ENCODE measurements around the gene AGBL4.

AGBL4 gene

DNA sequence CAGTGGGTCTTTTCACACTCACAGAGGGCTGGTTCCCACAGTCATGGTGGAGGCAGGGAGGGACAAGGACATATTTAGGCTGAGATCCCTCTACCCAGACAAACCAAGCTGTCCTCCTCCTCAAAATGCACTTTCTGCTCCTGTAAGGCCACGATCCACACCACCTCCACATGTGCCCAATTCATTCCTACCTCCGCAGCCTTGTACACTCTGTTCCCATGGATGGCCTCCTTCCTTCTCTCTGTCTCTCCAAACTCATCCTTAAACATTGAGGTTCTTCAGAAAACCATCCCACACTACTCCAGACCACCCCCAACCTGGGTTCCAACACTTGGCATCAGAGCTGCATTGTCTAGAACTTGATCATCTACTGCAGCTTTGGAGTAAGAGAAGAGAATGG is 842.7 kb downstream of the AGBL4 start:
- no peak overlapping the region for H3K9ac ChIP-seq (ENCODE audit: low read length in 5 of 5)
- H3K27me3 ChIP-seq (ENCODE audit: control insufficient read depth in 5 of 5, insufficient read depth in 4 of 5, low read length in 5 of 5): no peaks in the 10 kb centered on the region
- H3K36me3 ChIP-seq (ENCODE audit: control insufficient read depth in 5 of 5, insufficient read depth in 5 of 5, low read length in 5 of 5): no peaks in the 10 kb centered on the region
- H3K27ac ChIP-seq (ENCODE audit: low read depth, low read length): no peak overlapping the region
- no peak overlapping the region for H3K4me3 ChIP-seq (ENCODE audit: low read depth in 1 of 5, low read length in 5 of 5)
- no peaks in the 10 kb centered on the region for H3K9me3 ChIP-seq (ENCODE audit: control insufficient read depth in 5 of 5, low read length in 5 of 5)
- H3K4me1 ChIP-seq (ENCODE audit: control insufficient read depth in 5 of 5, insufficient read depth in 5 of 5, low read length in 5 of 5): peaks cover 0 to 13% (median 0%) of the 10 kb centered on the region in 5 donors

DNA sequence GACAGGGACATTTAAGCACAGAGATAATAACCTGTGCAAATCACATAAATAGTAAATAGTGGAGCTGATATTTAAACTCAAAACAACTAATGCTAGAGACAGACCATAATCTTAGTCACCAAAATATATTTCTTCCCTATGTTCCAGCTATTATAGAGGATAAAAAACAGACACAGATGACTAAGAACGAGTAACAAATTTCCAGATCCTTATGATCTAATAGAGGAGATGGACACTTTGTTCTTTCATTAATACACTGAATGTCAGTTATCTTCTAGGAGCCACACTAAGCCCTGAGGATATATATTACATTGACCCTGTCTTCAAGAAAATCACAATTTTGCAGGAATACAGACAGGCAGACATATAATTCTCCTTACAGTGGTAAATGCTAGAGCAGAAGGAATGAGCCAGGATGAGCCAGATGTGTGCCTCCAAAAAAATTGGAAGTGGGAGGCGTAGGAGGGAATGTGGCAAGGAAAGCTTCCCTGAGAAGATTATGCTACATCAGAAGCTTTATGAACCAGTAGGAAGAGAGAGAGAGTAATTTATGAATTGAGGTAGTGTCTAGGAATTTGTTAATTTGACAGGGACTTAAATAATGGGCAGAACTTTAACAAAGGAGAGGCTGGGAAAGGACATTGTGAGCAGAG is 851.7 kb downstream of the AGBL4 start:
- no peaks in the 10 kb centered on the region for H3K27me3 ChIP-seq (ENCODE audit: control insufficient read depth in 5 of 5, insufficient read depth in 4 of 5, low read length in 5 of 5)
- no peaks in the 10 kb centered on the region for H3K36me3 ChIP-seq (ENCODE audit: control insufficient read depth in 5 of 5, insufficient read depth in 5 of 5, low read length in 5 of 5)
- no peak overlapping the region for H3K9ac ChIP-seq (ENCODE audit: low read length in 5 of 5)
- no peaks in the 10 kb centered on the region for H3K9me3 ChIP-seq (ENCODE audit: control insufficient read depth in 5 of 5, low read length in 5 of 5)
- no peak overlapping the region for H3K27ac ChIP-seq (ENCODE audit: low read depth, low read length)
- no peaks in the 10 kb centered on the region for H3K4me1 ChIP-seq (ENCODE audit: control insufficient read depth in 5 of 5, insufficient read depth in 5 of 5, low read length in 5 of 5)
- H3K4me3 ChIP-seq (ENCODE audit: low read depth in 1 of 5, low read length in 5 of 5): no peak overlapping the region

DNA sequence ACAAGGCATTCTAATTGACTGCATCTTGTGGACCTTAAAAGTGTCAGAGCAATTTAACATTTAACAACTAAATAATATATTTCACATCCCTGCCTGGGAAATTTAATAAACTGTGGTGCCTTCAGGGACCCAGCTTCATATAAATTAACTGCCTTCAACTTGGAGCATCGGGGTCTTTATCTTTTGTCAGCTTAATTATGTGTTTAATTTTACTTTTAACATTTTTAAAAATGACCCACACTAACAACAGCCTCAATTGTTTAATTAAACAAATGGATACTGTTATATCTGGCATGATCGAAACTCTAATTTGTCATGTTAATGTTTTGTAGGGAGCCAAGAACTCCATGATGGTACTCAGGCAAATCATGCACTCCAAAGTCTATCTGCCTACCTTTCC is 857.7 kb downstream of the AGBL4 start:
- Histone ChIP-seq H3K36me3 (ENCODE audit: control insufficient read depth in 5 of 5, insufficient read depth in 5 of 5, low read length in 5 of 5) (no peaks in the 10 kb centered on the region), H3K4me1 (ENCODE audit: control insufficient read depth in 5 of 5, insufficient read depth in 5 of 5, low read length in 5 of 5) (no peaks in the 10 kb centered on the region), H3K9me3 (ENCODE audit: control insufficient read depth in 5 of 5, low read length in 5 of 5) (no peaks in the 10 kb centered on the region)

DNA sequence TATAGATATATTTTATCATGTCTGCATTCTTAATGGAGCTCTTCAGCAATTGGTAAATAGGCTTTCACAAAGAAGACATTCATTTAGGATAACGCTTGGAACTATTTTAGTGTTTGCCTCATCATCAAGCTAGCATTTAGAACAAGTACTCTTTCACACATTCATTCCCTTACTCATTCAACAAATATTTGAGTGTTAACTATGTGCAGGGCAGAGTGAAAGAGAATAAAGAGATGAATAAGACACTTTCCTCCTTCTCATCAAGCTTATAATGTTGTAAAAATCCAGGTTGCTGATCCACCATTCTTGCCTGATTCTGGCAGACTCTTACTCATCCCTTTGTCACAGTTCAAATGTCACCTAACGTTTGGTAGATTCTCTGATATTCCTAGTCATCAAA is 860.7 kb downstream of the AGBL4 start:
- H3K9me3 ChIP-seq (ENCODE audit: control insufficient read depth in 5 of 5, low read length in 5 of 5): no peaks in the 10 kb centered on the region
- no peak overlapping the region for H3K4me3 ChIP-seq (ENCODE audit: low read depth in 1 of 5, low read length in 5 of 5)
- H3K27me3 ChIP-seq (ENCODE audit: control insufficient read depth in 5 of 5, insufficient read depth in 4 of 5, low read length in 5 of 5): no peaks in the 10 kb centered on the region
- no peak overlapping the region for H3K9ac ChIP-seq (ENCODE audit: low read length in 5 of 5)
- H3K4me1 ChIP-seq (ENCODE audit: control insufficient read depth in 5 of 5, insufficient read depth in 5 of 5, low read length in 5 of 5): no peaks in the 10 kb centered on the region
- H3K27ac ChIP-seq (ENCODE audit: low read depth, low read length): no peak overlapping the region
- H3K36me3 ChIP-seq (ENCODE audit: control insufficient read depth in 5 of 5, insufficient read depth in 5 of 5, low read length in 5 of 5): no peaks in the 10 kb centered on the region

More for the DNA sequence above, 857.7 kb downstream of the AGBL4 start:
- H3K27ac ChIP-seq (ENCODE audit: low read depth, low read length): no peak overlapping the region
- H3K27me3 ChIP-seq (ENCODE audit: control insufficient read depth in 5 of 5, insufficient read depth in 4 of 5, low read length in 5 of 5): no peaks in the 10 kb centered on the region
- H3K9ac ChIP-seq (ENCODE audit: low read length in 5 of 5): no peak overlapping the region
- H3K4me3 ChIP-seq (ENCODE audit: low read depth in 1 of 5, low read length in 5 of 5): no peak overlapping the region

DNA sequence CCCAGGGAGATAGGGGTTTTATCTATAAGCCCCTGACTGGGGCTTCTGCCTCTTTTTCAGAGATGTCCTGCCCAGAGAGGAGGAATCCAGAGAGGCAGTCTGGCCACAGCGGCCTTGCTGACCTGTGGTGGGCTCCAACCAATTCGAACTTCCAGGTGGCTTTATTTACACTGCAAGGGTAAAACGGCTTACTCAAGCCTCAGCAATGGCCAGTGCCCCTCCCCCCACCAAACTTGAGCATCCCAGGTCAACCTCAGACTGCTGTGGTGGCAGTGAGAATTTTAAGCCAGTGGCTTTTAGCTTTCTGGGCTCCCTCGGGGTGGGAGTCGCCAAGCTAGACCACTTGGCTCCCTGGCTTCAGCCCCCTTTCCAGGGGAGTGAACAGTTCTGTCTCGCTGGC is 863.1 kb downstream of the AGBL4 start:
- no peaks in the 10 kb centered on the region for H3K27me3 ChIP-seq (ENCODE audit: control insufficient read depth in 5 of 5, insufficient read depth in 4 of 5, low read length in 5 of 5)

DNA sequence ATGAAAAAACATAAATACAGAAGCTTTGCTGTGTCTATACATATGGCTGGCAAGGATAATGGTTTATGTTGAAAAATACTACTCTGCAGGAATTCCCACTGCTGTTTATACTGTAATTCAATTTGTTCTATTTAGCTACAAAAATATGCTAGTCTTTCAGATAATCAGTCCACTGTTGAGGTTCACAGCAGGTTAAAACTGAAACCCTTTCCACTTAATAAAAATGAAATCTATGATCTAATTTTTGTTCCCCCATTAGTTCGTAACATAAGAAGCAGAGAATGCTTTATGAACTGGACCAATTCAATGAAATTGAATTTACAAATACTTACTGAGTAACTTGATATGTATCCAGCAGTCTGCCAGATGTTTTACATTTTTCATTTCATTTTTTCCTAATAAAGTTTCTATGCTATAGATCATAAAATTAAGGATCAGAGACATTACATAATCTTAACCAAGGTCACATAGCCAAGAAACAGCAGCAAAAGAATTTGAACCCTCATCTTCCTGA is 887.0 kb downstream of the AGBL4 start:
- Histone ChIP-seq H3K4me3 (ENCODE audit: low read depth in 1 of 5, low read length in 5 of 5) (no peak overlapping the region), H3K36me3 (ENCODE audit: control insufficient read depth in 5 of 5, insufficient read depth in 5 of 5, low read length in 5 of 5) (no peaks in the 10 kb centered on the region), H3K9ac (ENCODE audit: low read length in 5 of 5) (no peak overlapping the region), H3K9me3 (ENCODE audit: control insufficient read depth in 5 of 5, low read length in 5 of 5) (peaks cover 0 to 5% (median 3%) of the 10 kb centered on the region in 5 donors), H3K27me3 (ENCODE audit: control insufficient read depth in 5 of 5, insufficient read depth in 4 of 5, low read length in 5 of 5) (no peaks in the 10 kb centered on the region), H3K27ac (ENCODE audit: low read depth, low read length) (no peak overlapping the region), H3K4me1 (ENCODE audit: control insufficient read depth in 5 of 5, insufficient read depth in 5 of 5, low read length in 5 of 5) (no peaks in the 10 kb centered on the region)

More for the DNA sequence above, 863.1 kb downstream of the AGBL4 start:
- no peaks in the 10 kb centered on the region for H3K9me3 ChIP-seq (ENCODE audit: control insufficient read depth in 5 of 5, low read length in 5 of 5)
- no peak overlapping the region for H3K4me3 ChIP-seq (ENCODE audit: low read depth in 1 of 5, low read length in 5 of 5)
- H3K27ac ChIP-seq (ENCODE audit: low read depth, low read length): no peak overlapping the region
- H3K9ac ChIP-seq (ENCODE audit: low read length in 5 of 5): no peak overlapping the region
- no peaks in the 10 kb centered on the region for H3K36me3 ChIP-seq (ENCODE audit: control insufficient read depth in 5 of 5, insufficient read depth in 5 of 5, low read length in 5 of 5)
- no peaks in the 10 kb centered on the region for H3K4me1 ChIP-seq (ENCODE audit: control insufficient read depth in 5 of 5, insufficient read depth in 5 of 5, low read length in 5 of 5)

DNA sequence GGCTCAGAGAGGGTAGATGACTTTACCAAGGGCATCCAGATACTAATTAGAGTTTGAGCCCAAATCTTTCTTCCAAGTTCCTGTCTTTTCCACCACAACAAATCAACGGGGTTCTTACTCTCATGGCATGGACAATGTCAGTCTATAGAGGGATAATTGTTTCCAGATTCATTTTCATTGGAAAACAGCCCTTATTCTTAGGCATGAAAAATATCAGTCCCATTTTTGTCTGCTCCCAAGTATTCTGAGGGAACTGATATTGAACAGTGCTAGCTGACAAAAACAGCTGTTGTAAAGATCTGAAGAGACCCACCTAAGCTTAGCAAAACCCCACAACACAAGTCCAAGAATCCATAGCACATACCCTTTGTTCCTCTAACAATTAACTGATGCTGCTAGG is 898.0 kb downstream of the AGBL4 start:
- Histone ChIP-seq H3K9me3 (ENCODE audit: control insufficient read depth in 5 of 5, low read length in 5 of 5) (no peaks in the 10 kb centered on the region), H3K36me3 (ENCODE audit: control insufficient read depth in 5 of 5, insufficient read depth in 5 of 5, low read length in 5 of 5) (no peaks in the 10 kb centered on the region), H3K27ac (ENCODE audit: low read depth, low read length) (no peak overlapping the region), H3K4me1 (ENCODE audit: control insufficient read depth in 5 of 5, insufficient read depth in 5 of 5, low read length in 5 of 5) (no peaks in the 10 kb centered on the region), H3K27me3 (ENCODE audit: control insufficient read depth in 5 of 5, insufficient read depth in 4 of 5, low read length in 5 of 5) (no peaks in the 10 kb centered on the region), H3K4me3 (ENCODE audit: low read depth in 1 of 5, low read length in 5 of 5) (no peak overlapping the region), H3K9ac (ENCODE audit: low read length in 5 of 5) (no peak overlapping the region)

DNA sequence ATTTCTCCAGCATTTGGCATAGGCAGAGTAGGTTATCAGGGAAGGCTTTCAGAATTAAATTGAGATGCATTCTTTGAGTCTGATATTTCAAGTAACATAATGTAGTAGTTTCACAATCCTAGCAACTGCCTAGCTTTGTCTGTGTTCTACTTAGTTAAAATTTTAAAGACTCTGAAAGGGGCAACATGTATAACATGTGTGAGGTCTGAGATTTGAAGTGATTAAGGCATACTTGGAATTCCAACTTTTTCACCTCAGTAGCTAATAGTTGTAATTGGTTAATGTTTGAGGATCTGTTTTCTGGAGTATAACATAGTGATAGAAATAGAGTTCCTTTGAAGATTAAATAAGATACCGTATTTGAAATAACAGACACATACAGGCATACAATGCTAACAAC is 911.8 kb downstream of the AGBL4 start:
- Histone ChIP-seq H3K4me1 (ENCODE audit: control insufficient read depth in 5 of 5, insufficient read depth in 5 of 5, low read length in 5 of 5) (no peaks in the 10 kb centered on the region), H3K9ac (ENCODE audit: low read length in 5 of 5) (no peak overlapping the region), H3K9me3 (ENCODE audit: control insufficient read depth in 5 of 5, low read length in 5 of 5) (peaks cover 0 to 8% (median 0%) of the 10 kb centered on the region in 5 donors), H3K4me3 (ENCODE audit: low read depth in 1 of 5, low read length in 5 of 5) (no peak overlapping the region), H3K27ac (ENCODE audit: low read depth, low read length) (no peak overlapping the region), H3K27me3 (ENCODE audit: control insufficient read depth in 5 of 5, insufficient read depth in 4 of 5, low read length in 5 of 5) (no peaks in the 10 kb centered on the region), H3K36me3 (ENCODE audit: control insufficient read depth in 5 of 5, insufficient read depth in 5 of 5, low read length in 5 of 5) (no peaks in the 10 kb centered on the region)

DNA sequence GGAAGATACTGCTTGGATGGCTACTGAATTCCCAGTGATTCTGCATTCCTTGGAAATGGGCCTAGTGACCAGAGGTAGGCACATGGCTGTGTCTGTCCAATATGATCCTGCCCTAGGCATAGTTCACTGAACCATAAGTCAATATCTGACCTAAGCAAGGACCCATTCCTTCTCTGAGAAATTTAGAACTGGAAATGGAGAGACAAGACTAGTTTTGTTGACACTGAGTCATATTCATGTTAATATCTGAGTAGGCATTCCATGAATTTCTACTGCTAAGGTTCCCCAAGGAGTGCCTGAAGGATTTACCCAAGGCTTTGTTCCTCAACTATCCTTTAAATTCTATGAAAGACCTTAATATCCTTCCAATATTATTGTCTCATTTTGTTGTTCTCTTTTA is 917.3 kb downstream of the AGBL4 start:
- H3K9me3 ChIP-seq (ENCODE audit: control insufficient read depth in 5 of 5, low read length in 5 of 5): no peaks in the 10 kb centered on the region
- no peaks in the 10 kb centered on the region for H3K36me3 ChIP-seq (ENCODE audit: control insufficient read depth in 5 of 5, insufficient read depth in 5 of 5, low read length in 5 of 5)
- H3K4me1 ChIP-seq (ENCODE audit: control insufficient read depth in 5 of 5, insufficient read depth in 5 of 5, low read length in 5 of 5): no peaks in the 10 kb centered on the region
- no peaks in the 10 kb centered on the region for H3K27me3 ChIP-seq (ENCODE audit: control insufficient read depth in 5 of 5, insufficient read depth in 4 of 5, low read length in 5 of 5)
- no peak overlapping the region for H3K27ac ChIP-seq (ENCODE audit: low read depth, low read length)
- H3K4me3 ChIP-seq (ENCODE audit: low read depth in 1 of 5, low read length in 5 of 5): no peak overlapping the region
- no peak overlapping the region for H3K9ac ChIP-seq (ENCODE audit: low read length in 5 of 5)

DNA sequence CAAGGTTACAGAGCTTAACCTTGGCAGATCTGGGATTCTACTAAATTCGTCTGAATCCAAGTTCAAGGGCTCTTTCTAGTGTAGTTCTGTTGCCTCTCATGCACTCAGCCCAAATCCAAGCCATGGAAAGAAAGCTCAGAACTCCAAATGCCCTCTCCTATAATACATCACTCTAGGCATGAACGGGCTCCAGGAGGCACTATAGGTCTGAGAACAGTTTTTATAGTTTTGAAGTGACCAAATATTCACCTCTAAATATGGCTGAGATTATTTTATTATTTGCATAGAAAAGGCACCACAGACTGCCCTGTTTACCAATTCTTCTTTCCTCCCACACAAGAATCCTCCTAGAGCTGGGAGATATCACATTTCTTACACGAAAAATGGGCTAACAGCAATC is 919.2 kb downstream of the AGBL4 start:
- Histone ChIP-seq H3K27ac (ENCODE audit: low read depth, low read length) (no peak overlapping the region), H3K9ac (ENCODE audit: low read length in 5 of 5) (no peak overlapping the region), H3K27me3 (ENCODE audit: control insufficient read depth in 5 of 5, insufficient read depth in 4 of 5, low read length in 5 of 5) (no peaks in the 10 kb centered on the region), H3K9me3 (ENCODE audit: control insufficient read depth in 5 of 5, low read length in 5 of 5) (no peaks in the 10 kb centered on the region), H3K36me3 (ENCODE audit: control insufficient read depth in 5 of 5, insufficient read depth in 5 of 5, low read length in 5 of 5) (no peaks in the 10 kb centered on the region), H3K4me3 (ENCODE audit: low read depth in 1 of 5, low read length in 5 of 5) (no peak overlapping the region), H3K4me1 (ENCODE audit: control insufficient read depth in 5 of 5, insufficient read depth in 5 of 5, low read length in 5 of 5) (no peaks in the 10 kb centered on the region)
